Measurements from ENCODE around the gene DRC1.

DNA sequence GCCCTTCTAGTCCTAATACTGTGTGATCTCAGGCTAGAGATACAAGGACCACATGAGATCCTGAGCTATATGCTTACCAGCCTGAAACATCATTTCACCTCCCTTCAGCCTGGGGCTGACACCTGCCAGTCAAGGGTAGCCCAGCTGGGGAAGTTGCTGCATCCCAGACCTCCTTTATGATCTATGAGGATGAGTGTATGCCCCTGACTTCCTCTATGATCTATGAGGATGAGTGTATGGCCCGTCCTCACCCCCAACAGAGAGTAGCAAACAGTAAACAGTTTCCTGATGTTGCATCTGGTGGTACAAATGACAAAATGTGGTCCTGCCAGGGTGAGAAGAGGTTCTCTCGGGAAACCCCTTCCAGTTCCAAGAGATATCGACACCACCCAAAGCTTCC lies 85.1 kb downstream of the DRC1 start:
- TF ChIP-seq, protein P1, sequence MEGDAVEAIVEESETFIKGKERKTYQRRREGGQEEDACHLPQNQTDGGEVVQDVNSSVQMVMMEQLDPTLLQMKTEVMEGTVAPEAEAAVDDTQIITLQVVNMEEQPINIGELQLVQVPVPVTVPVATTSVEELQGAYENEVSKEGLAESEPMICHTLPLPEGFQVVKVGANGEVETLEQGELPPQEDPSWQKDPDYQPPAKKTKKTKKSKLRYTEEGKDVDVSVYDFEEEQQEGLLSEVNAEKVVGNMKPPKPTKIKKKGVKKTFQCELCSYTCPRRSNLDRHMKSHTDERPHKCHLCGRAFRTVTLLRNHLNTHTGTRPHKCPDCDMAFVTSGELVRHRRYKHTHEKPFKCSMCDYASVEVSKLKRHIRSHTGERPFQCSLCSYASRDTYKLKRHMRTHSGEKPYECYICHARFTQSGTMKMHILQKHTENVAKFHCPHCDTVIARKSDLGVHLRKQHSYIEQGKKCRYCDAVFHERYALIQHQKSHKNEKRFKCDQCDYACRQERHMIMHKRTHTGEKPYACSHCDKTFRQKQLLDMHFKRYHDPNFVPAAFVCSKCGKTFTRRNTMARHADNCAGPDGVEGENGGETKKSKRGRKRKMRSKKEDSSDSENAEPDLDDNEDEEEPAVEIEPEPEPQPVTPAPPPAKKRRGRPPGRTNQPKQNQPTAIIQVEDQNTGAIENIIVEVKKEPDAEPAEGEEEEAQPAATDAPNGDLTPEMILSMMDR (IDR thresholded peaks at IDR 0.05), result no peak
- no peak for TF ChIP-seq POLR2A (IDR thresholded peaks at IDR 0.05)

Measured in esophagus squamous epithelium (tissue), 4 donors.